ENCODE measurements around the gene THYN1.
"Not testable (repeated sequence)": the region's sequence is repeated elsewhere in the genome, so short reads cannot be mapped to it uniquely, and the experiment has no call there.

Gene THYN1

DNA sequence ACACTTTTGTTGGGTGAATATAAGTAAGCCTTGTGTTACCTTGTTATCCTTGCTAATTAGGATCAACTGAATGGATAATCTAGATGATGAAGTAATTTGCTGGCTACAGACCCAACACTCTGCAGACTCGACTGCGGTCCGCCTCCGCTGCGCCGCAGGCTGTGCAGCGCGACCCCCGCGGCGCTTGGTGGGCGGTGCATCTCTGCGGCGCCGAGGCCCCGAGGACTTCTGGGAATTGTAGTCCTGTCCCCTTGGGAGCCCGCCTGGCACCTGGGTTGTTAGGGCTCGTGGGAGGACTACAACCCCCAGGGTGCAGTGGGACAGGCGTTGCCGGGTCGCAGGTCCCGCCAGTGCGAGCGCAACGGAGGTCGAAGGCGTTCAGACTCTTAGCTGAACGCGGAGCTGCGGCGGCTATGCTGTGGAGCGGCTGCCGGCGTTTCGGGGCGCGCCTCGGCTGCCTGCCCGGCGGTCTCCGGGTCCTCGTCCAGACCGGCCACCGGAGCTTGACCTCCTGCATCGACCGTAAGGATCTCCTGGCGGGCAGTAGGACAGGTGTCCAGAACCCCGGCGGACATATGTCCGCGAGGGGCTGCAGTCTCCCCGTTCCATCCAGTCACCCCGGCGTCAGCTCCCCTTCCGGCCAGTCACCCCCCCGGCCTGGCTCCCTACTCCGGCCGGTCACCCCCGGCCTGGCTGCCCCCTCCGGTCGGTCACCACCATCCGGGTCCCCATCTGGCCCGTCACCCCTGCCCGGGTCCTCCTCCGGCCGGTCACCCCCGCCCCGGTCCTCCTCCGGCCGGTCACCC is at the start of gene THYN1, which contains the start of gene ACAD8:
Gene THYN1, minus strand, starts transcription at position 165 of the 806 bp plus-strand sequence. CDS start 470 bp downstream, outside the sequence.
Gene ACAD8, plus strand, starts transcription at position 381 of the 806 bp plus-strand sequence. Its CDS starts 33 bp downstream, at position 414.
- peak; percentile 2 for FAIRE-seq
- peak; percentile 81 for DNase-seq (ENCODE audit: low spot score)

DNA sequence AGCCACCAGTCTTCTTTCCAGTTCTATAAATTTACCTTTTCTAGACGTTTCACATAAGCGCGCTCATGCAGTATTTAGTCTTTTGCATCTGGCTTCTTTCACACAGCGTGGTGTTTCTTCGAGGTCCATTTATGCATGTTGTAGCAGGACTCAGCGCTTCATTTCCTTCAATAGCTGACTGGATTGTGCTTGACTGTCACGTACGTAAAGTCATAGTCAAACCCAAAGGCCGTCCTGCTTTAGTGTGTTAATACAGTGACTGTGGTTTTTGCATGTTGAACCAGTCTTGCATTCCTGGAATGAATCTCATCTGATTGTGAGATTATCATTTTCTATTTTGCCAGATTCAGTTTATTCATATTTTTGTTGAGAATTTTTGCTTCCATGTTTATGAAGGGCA is 41.5 kb upstream of the THYN1 start:
- DNase-seq (ENCODE audit: low spot score) (no peak), FAIRE-seq (no peak)

DNA sequence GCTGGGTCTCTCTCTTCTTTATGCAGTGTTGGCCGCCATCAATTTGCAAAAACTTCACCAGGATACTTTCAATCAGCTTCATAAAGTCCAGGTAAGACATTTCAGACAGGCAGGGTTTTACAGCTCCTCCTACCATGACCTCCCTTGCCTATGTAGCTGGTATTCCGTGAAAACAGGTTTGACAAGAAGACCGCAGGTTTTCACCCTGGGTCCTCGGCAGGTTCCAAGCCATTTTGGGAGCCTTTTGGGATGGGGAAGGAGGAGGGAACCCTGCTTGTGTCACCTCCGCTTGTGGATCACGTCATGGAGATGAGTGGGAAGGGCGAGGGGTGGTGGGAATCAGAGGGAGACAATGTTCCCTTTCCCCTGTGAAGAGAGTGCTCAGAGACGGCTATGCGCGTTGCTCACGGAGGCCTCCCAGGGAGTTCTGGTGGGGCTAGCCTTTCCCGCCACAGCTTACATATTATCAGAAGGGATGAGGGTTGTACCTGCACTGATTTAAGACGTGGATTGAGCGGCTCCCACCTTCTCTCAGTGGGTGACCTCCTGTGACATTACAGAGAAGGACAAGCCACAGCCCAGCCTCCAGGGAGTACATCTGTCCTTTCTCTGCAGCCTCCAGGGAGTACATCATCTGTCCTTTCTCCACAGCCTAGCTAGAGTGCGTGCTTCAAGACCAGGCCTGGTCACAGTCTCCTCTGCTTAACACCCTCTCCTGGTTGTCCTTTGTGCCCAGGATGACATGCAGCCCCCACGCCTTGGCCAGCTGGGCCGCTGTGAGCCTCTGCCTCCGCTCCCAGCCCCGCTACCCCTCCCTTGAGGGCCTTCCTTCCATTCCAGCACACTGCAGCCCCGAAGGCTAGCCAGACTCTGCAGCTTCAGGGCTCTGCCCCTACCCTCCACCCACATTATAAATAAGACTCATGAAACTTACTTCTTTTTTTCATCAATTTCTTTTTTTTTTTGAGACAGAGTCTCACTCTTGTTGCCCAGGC is 40.3 kb upstream of the THYN1 start:
- DNase-seq (ENCODE audit: low spot score) (no peak), FAIRE-seq (no peak)

DNA sequence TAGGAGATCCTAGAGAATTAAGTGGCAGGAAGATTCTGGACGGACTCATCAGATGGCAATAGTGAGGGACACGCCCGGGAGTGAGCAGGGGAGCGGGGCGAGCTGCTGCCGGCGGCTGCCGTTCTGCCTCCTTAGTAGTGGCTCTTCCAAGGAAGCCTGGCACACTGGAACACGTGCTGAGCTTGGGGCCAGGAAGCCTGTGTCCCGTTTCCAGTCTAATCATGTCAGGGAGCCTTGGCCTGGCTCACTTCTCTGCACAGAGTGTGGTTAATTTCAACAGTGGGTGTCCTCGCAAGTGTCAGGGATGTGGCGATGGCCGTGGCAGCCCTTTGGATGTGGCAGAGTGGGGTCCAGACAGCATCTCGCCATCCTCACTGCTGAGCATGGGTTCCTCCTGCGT is 39.5 kb upstream of the THYN1 start:
- no peak for DNase-seq (ENCODE audit: low spot score)
- FAIRE-seq: no peak

DNA sequence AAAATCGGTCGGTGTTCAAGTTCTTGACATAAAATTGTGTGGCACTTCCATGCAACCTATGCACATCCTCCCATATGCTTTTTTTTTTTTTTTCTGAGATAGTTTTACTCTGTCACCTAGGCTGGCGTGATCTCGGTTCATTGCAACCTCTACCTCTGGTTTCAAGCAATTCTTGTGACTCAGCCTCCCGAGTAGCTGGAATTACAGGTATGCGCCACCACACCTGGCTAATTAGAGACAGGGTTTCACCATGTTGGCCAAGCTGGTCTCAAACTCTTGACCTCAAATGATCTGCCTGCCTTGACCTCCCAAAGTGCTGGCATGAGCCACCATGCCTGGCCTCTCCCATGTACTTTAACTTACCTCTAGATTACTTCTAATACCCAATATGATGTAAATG is 38.0 kb upstream of the THYN1 start:
- DNase-seq (ENCODE audit: low spot score): no peak
- no peak for FAIRE-seq

DNA sequence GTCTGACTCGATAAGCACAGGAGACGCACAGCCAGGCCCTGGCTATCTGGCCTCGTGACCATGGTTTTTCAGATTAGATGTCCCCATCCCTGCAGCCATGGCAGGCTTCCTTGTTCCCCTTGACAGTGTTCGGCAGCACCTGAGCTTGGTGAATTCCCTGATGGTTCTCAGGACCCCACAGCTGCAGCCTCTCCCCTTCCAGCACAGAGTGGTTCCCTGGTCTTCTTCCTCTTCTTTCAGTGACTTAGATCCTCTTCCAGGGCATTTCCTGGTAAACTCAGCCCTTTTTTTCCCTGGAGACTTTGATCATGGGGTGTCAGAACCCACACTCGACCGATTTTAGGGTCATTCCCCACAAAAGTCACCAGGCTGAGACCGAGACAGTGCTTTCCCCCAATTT is 37.5 kb upstream of the THYN1 start:
- FAIRE-seq (no peak), DNase-seq (ENCODE audit: low spot score) (no peak)

DNA sequence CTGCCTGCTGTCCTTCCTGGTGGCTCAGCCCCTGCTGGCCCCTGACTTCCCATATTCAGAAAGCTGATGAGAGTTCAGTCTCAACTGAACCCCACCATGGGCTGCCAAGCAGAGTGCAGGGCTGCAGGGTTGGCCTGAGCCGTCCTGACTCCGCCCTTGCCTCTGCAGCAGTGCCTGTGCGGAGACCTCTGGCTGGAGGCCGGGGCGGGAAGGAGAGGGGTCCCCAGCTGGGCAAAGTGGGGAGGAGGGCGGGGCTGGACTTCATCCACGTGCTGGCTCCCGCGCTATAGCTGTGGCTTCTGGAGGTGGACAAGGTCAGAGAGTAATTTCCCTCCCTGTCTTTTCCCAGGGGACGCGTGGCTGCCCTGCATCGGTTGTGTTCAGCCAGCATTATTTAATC is 36.6 kb upstream of the THYN1 start:
- FAIRE-seq (no peak), DNase-seq (ENCODE audit: low spot score) (no peak)

DNA sequence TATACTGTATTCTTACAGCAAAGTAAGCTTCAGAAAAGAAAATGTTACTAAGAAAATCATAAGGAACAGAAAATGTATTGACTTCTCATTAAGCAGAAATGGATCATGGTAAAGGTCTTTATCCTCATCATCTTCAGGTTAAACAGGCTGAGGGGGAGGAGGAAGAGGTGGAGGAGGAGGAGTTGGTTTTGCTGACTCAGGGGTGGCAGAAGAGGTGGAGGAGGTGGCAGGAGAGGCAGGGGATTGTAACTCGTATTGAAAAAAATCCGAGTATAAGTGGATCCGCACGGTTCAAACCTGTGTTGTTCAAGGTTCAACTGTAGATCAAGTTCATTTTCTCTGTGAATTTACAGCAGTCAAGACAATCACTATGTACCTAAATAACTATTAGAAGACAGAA is 36.0 kb upstream of the THYN1 start:
- FAIRE-seq: no peak

DNA sequence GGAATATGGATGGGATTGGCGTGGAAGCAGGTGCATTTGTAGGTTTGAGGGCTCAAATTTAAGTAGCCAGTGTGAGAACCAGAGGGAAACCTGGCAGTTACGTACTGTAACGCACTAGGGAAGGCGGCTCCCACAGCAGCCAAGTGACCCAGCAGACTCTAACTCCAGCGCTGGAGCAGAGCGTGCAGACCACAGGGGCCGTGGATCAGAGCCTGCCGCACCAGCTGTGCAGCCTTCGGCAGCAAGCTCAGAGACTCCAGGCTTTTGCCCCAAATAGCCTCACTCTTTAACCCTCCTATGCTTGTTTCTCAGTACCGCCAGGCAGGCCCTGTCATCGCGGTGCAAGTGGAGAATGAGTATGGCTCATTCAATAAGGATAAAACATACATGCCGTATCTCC is 35.3 kb upstream of the THYN1 start:
- no peak for FAIRE-seq

More for the DNA sequence above, 36.0 kb upstream of the THYN1 start:
- DNase-seq (ENCODE audit: low spot score): no peak

DNA sequence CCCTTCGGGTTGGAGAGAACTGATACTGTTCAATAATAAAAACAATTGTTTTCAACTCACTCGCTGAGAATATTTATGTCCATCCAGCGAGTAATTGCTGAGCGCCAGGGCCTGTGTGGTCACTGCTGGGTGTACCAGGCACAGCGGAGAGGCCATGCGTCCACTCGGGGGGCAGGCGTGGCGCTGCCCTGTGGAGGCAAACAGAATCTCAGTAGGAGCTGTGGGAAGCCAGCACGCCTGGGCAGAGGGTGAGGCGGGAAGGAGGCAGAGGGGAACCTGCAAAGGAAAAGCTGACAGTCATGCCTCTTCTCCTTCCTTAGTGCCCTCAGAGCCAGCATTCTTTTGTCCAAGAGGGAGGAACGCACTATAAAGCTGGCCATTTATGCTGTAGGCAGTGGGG is 34.4 kb upstream of the THYN1 start:
- DNase-seq (ENCODE audit: low spot score) (no peak), FAIRE-seq (no peak)

More for the DNA sequence above, 35.3 kb upstream of the THYN1 start:
- no peak for DNase-seq (ENCODE audit: low spot score)

DNA sequence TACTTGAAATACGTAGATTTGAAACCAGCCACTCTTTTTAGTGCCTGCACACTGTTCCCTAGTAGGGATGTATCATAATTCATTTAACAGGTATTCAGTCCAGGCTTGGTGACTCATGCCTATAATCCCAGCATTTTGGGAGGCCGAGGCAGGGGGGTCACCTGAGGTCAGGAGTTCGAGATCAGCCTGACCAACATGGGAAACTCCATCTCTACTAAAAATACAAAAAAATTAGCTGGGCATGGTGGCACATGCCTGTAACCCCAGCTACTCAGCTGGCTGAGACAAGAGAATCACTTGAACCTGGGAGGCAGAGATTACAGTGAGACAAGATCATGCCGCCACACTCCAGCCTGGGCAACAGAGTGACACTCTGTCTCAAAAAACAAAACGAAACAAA is 31.2 kb upstream of the THYN1 start:
- DNase-seq (ENCODE audit: low spot score); FAIRE-seq: not testable (repeated sequence)

DNA sequence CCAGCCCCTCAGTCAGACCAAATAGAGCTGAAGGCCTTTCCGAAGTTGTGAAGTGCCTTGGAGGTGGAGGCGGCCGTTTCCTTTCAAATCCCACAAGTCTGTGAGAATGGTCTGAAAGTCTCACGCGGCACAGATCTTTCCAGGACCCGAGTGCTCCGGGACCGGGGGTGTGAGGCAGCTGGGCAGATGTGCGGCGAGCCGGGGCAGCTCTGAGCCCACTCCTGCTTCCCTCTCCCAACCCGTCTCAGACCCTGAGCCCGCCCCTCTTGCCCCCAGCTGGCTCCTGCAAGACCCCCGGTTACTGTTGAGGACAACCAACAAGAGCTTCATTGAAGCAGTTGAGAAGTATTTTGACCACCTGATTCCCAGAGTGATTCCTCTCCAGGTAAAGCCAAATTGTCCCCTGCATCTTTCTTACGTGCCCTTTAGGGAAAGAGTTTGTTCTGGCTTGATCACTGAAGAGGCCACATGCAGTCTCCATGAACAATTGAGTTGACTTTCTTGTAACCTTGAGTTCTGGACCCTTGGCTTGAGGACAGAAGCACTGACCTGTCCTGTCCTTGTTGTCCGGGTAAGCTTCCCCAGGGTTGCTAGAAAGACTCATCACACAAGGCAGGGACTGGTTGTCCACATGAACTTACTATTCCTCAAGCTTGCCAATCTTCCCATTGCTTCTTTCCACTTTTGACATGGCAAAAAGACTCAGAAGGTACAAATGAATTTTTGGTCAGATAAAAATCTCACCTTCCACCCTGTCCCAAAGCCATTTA is 30.5 kb upstream of the THYN1 start:
- no peak for DNase-seq (ENCODE audit: low spot score)
- no peak for FAIRE-seq

DNA sequence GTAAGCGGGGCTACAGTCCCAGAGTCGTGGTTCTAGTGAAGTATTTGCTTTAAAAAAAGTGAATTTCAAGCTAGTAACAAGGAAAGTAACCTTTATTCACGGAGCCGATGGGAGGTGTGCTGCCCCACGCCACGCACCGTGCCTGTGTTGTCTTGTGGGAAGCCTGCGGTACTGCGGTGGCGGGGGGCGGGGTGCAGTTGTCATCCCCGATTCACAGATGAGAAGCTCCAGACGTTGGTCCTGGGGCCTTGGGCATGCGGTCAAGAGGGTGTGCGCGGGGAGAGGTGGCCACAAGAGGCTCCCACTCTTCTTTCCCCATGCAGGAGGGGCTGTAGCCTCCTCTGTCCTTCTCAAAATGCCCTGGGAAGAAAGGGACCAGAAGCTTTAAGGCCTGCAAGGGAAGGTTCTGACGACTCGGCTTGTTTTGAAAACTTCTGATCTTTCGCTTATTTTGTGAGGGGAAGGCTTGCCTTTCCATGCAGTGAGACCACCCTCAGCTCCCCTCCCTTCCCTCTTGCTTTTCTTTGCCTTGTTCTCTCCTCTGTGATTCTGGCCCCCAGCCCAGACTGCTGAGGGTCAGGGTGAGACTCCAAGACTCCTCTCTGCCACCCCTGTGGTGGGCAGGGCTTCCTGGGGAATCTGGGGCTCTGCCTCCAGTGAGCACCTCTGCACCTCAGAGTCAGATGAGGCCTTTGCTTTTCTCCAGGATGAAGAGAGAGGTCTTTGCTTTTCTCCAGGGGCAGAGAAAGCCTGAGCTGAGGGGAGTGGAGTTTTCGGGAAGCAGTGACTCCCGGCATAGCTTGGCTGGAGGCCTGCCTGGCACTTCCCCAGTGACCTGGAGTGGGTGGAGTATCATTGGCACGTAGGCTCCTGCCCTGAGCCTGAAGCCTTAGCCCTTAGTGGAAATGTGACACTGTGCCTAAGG is 29.2 kb upstream of the THYN1 start:
- DNase-seq (ENCODE audit: low spot score) (no peak), FAIRE-seq (no peak)

DNA sequence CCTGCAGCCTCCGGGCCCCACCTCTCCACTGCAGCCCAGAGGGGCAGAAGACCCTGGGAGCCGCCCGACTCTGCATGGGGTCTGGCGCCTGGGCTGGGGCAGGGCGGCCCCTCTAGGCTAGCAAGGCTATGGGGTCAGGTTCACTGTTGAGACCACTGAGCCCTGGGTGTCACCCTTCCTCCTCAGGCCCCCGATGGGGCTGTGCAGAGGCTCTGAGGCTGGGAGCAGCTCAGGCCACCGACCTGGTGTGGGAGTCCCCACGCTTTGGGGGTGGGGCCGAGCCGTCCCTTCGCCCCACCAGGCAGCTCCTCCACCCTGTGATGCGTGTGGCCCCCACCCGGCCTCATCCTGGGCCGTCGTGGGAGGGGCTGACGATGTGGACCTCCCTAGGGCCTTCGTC is 28.5 kb upstream of the THYN1 start:
- FAIRE-seq; DNase-seq (ENCODE audit: low spot score): not testable (repeated sequence)

DNA sequence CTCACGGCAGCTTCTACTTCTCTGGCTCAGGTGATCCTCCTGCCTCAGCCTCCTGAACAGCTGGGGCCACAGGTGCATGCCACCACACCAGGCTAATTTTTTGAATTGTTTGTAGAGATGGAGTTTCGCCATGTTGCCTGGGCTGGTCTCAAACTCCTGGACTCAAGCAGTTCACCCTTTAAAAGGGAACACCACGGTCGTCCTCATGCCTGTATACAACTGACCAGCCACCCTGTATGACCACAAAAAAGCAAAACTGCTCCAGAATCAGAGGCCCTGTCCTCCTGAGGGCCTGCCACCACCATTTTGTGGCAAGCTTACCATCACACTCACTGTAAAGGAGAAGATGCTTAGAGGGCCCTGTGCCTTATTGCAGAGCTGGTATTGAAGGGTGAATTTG is 25.2 kb upstream of the THYN1 start:
- no peak for FAIRE-seq

DNA sequence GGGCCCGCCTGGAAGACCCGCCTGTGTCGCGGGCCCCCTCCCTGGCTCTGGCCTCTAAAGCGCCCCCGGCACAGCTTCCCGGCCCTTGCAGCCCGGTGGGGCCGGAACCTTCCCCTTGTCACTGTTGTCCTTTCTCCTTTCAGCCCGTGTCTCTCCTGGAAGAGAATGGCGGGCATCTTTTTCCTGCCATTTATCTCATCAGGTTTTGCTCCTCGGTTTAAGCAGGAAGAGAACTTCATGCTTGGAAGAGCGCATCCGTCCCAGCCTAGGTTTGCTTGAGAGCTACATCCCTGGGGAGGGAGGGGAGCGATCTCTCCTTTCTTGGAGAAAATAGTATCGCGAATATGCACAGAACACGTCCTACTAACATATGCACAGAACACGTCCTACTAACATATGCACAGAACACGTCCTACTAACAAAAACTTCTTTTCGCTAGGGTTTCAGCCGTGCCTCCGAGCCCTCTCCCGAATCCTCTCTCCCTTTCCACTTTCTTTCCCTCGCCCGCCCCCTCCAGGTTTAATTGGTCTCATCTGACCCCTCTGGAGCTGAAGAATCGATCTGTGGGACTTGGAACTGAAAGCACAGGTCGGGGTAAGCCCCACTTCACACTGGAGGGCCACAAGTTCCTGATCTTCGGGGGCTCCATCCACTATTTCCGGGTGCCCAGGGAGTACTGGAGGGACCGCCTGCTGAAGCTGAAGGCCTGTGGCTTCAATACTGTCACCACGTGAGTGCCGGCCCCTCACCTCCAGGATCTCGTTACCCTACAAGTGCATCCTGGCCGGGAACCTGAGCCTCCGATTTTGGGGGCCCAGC is 24.2 kb upstream of the THYN1 start:
- DNase-seq (ENCODE audit: low spot score): no peak

More for the DNA sequence above, 25.2 kb upstream of the THYN1 start:
- DNase-seq (ENCODE audit: low spot score): no peak

DNA sequence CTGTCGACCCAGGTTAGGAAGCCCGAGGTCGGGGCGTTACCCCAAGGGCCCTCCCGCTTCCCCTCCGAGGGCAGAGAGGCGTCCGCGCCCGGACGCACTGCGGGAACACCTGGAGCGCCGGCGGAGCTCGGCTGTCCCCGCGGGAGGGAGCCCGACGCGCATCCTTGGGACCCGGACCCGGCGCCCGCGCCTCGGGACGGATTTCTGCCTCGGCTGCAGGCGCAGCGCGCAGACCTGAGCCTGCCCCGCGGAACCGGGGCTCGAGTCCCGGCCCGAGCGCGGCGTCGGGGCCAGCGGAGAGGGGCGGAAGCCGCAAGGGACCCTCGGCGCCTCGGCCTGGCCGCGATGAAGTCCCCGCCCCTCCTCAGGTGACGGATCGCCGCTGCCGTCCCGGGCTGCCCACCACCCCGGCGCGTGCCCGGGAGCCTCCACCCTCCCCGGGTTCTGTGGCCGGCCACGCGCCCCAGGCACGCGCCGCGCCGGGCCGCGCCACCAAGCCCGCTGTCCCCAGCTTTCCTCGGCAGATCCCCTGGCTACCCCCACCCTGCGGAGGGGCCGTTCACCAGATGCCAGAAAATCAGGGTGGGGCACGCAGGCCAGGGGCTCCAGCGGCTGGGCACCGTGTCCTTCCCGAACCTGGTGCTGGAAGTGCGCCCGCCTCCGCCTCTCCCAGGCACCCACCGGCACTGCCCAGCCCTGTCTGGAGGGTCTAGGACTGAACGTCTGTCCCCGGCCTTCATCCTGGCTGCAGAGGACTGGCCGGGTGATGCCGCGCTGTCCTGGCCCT is 23.4 kb upstream of the THYN1 start:
- FAIRE-seq (no peak), DNase-seq (ENCODE audit: low spot score) (no peak)

More for the DNA sequence above, 24.2 kb upstream of the THYN1 start:
- no peak for FAIRE-seq

Data from RCC 7860 (cell line).